NOMO-1 treated with dmso at 0.1 percent for 144 hours (cell line): ENCODE measurements around the gene ZFP57.

Source experiments
- DNase-seq: peaks from one replicate; lab custom pipeline; 2025; ENCODE audit not compliant: unreplicated experiment; lab: John Stamatoyannopoulos, UW

ZFP57 gene

DNA sequence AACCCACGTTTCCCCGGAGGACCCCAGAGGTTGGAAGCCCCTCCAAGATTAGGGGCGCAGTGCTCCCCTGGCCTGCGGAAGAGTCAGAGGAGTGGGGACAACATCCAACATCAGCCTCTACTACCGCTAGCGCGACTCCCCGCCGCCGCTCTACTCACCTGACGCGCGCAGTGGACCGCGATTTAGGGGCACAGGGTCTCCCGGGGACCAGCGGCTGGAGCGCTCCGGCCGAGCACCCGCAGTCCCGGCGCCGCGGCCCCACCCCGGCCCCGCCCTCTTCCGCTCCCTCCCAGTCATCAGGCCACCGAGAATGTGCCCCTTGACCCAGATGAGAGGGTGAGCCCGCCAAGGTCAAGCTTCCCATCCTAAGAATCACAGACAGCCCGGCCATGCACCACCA lies at the start of gene ZFP57:
Gene ZFP57 (minus strand): TSS at position 249 of the 400 bp plus-strand sequence. CDS start 4,149 bp downstream, outside the sequence.
- no peak for DNase-seq

DNA sequence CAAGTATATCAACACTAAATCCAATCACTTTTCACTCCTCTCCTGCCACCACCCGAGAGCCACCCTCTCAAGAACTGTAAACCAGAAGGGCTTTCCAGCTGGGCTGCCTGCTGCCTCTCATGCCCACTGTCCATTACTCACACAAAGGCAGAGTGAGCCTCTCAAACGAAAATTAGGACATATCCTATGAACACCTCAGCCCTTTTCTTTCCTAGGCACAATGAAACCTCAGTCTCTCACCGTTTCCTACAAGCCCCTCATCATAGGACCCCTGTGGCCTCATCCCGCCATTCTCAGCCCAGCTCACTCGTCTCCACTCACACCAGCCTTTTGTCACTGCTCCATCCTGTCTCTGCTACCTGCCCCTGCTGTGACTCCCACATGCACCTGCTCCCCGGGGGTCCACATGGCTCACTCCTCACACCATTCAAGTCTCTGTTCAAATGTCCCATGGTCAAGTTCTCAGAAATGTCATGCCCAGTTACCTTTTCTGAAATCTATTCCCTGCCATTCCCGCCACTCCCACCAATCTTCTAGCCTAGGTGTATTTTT lies 49.7 kb upstream of the ZFP57 start:
- DNase-seq = no peak

DNA sequence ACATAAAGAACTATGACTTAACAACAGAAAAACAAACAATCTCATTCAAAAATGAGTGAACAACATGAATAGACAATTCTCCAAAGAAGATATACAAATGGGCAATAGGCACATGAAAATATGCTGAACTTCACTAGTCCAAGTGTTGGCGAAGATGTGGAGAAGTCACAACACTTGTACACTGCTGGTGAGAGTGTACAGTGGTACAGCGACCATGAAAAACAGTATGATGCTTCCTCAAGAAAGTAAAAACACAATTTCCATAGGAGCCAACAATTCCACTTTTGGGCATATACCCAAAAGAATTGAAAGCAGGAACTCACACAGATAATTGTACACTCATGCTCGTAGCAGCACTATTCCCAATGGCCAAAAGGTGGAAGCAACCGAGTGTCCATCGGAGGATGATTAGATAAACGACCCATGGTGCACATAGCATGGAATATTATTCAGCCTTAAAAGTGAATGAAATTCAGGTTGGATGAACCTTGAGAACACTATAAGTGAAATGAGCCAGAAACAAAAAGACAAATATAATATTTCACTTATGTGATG lies 48.9 kb upstream of the ZFP57 start:
- no peak for DNase-seq

DNA sequence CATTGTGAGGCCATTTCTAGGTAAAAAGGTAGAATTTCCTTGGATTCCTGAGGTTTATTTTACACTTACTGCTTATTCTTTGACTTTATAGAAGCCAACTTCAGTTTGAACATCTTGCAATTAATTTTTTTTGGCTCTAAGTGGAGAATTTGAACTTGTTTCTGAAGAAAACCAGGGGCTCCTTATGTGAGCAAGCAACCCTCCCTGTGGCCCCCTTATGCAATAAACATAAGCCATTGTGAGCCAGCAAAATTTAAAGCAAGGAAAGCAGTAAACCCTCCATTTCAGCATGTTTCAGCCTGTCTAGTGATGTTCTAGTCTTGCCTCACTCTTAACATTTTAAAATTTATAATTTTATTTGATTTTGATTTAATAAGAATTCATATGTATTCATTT lies 47.9 kb upstream of the ZFP57 start:
- DNase-seq = no peak

DNA sequence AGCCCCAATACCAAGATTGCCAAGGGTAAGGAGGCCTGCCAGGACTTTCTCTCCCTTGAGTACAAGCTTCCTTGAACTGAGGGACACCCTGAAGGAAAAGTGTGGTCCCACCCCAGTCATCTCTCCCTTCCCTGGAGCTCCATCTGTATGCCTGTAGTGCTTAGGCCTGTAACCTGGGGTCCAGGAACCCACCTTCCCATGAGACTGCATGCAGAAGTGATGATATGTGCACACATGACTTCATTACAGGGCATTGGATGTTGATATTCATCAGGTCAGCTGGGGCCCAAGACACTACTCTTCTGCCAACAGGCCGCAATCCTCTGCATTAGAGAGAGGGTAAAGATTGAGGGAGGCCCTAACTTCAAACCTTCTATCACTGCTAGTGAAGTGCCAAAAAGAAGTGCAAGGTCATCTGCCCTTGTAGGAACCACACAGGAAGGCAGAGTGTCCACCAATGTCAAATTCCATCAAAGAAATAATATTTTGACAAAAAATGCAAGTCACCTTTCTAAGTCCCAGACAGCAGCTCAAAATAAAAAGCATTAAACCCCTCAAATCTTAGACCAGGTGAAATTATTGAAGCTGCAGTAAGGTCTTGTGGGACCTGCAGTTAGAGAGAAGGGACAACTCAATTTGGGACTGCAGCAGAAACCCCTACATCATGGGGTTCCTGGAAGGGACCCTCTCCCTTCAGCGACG lies 47.4 kb upstream of the ZFP57 start:
- no peak for DNase-seq

DNA sequence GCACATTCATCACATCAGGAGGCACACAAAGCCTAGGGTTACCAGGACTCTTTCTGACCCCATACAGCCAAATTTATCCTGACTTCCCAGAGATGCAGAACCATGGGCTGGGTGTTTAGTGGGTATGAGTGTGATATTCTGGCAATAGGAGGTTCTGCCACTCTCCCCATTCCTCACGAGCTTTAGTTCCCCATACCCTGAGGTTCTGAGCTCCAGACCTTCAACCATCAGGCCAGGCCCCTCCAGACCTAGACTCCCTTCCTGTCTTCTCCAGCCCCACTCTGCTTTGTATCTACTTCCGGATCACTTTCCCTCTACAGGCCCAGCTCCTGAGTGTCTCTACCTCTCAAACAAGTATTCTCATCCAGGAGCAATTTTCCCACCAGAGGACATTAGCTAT lies 46.7 kb upstream of the ZFP57 start:
- no peak for DNase-seq

DNA sequence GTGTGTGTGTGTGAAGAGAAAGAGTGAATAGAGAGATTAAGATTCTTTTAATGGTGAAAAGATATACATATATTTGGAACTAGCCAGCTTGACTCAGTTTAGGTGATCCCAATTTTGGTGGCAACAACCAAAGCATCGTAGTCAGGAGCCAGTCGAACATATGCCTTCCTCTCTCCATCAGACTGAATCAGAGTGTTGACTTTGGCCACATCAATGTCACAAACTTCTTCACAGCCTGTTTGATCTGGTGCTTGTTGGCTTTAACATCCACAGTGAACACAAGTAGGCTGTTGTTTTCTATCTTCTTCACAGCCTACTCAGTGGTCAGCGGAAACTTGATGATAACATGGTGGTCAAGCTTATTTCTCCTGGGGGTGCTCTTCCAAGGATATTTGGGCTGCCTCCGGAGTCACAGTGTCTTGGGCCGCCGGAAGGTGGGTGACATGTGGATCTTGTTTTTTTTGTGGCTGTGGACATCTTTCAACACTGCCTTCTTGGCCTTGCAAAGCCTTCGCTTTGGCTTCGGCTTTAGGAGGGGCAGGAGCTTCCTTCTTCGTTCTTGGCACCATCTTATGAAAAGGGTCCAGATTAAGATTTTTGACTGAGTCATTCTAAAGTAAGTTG lies 45.7 kb upstream of the ZFP57 start:
- DNase-seq = no peak

DNA sequence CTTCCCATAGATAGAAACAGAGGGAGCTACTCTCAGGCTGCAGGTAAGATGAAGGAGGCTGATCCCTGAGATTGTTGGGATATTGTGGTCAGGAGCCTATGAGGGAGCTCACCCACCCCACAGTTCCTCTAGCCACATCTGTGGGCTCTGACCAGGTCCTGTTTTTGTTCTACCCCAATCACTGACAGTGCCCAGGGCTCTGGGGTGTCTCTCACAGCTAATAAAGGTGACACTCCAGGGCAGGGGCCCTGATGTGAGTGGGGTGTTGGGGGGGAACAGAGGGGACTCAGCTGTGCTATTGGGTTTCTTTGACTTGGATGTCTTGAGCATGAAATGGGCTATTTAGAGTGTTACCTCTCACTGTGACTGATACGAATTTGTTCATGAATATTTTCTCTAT lies 45.0 kb upstream of the ZFP57 start:
- DNase-seq = no peak

DNA sequence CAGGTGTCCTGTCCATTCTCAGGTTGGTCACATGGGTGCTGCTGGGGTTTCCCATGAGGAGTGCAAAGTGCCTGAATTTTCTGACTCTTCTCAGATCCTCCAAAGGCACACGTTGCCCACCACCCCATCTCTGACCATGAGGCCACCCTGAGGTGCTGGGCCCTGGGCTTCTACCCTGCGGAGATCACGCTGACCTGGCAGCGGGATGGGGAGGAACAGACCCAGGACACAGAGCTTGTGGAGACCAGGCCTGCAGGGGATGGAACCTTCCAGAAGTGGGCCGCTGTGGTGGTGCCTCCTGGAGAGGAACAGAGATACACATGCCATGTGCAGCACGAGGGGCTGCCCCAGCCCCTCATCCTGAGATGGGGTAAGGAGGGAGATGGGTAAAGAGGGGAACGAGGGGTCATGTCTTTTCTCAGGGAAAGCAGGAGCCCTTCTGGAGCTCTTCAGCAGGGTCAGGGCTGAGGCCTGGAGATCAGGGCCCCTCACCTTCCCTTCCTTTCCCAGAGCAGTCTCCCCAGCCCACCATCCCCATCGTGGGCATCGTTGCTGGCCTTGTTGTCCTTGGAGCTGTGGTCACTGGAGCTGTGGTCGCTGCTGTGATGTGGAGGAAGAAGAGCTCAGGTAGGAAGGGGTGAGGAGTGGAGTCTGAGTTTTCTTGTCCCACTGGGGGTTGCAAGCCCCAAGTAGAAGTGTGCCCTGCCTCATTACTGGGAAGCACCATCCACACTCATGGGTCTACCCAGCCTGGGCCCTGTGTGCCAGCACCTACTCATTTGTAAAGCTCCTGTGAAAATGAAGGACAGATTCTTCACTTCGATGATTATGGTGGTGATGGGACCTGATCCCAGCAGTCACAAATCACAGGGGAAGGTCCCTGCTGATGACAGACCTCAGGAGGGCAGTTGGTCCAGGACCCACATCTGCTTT lies 44.3 kb upstream of the ZFP57 start:
- no peak for DNase-seq

DNA sequence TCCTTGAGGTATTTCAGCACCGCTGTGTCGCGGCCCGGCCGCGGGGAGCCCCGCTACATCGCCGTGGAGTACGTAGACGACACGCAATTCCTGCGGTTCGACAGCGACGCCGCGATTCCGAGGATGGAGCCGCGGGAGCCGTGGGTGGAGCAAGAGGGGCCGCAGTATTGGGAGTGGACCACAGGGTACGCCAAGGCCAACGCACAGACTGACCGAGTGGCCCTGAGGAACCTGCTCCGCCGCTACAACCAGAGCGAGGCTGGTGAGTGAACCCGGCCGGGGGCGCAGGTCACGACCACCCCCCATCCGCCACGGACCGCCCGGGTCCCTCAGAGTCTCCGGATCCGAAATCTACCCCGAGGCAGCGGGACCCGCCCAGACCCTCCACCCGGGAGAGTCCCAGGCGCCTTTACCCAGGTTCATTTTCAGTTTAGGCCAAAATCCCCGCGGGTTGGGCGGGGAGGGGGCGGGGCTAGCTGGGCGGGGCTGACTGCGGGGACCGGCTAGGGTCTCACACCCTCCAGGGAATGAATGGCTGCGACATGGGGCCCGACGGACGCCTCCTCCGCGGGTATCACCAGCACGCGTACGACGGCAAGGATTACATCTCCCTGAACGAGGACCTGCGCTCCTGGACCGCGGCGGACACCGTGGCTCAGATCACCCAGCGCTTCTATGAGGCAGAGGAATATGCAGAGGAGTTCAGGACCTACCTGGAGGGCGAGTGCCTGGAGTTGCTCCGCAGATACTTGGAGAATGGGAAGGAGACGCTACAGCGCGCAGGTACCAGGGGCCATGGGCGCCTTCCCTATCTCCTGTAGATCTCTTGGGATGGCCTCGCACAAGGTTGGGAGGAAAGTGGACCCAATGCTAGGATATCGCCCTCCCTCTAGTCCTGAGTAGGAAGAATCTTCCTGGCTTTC lies 43.0 kb upstream of the ZFP57 start:
- DNase-seq = no peak

DNA sequence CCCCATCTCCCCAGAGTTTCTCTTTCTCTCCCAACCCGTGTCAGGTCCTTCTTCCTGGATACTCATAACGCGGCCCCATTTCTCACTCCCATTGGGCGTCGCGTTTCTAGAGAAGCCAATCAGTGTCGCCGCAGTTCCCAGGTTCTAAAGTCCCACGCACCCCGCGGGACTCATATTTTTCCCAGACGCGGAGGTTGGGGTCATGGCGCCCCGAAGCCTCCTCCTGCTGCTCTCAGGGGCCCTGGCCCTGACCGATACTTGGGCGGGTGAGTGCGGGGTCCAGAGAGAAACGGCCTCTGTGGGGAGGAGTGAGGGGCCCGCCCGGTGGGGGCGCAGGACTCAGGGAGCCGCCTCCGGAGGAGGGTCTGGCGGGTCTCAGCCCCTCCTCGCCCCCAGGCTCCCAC lies 42.3 kb upstream of the ZFP57 start, which contains the start of gene HLA-F:
Gene HLA-F (plus strand): TSS at position 173 of the 404 bp plus-strand sequence. CDS start 30 bp downstream, at position 203.
- DNase-seq = peak; percentile 50

DNA sequence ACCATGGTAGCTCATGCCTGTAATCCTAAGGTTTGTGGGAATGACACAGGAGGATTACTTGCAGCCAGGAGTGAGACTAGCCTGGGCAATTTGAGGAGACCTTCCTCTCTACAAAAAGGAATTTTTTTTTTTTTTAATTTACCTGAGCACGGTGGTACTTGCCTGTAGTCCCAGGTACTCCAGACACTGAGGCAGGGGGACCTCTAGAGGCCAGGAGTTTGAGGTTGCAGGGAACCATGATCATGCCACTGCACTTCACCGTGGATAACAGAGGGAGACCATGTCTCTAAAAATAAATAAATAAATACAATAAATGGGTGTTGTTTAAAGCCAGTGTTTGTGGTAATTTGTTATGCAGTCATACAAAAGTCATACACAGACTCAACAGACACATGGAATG lies 39.9 kb upstream of the ZFP57 start:
- DNase-seq = no peak

DNA sequence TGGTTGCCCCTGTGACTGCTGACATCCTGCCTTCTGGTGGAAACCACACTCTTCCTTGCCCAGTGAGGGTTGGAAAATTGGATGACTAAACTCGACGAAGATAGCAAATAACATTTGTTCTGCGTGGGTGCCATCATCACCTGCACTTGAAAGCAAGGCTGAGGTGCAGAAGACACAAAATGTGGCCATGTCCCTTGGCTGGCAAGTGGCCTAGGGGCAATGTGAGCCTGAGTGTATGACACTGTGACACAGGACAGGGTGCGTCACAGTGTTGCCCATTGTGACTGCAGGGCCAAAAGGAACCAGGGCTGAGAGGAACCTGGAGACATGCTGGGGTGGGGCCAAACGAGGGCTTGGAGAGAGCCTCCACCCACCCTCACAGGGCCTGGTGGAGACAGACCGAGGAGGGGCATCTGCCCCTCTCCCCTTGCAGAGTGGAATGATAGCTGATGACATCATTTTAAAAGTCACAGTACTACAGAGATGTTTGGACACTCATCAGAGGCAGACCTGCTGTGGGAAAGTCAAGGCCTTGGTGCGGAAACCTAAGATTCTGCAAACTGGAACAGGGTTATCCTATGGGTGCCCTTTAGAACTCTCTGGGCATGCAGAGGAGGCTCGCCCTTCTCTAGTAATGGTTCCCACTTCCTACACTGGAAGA lies 29.5 kb upstream of the ZFP57 start:
- DNase-seq = no peak

DNA sequence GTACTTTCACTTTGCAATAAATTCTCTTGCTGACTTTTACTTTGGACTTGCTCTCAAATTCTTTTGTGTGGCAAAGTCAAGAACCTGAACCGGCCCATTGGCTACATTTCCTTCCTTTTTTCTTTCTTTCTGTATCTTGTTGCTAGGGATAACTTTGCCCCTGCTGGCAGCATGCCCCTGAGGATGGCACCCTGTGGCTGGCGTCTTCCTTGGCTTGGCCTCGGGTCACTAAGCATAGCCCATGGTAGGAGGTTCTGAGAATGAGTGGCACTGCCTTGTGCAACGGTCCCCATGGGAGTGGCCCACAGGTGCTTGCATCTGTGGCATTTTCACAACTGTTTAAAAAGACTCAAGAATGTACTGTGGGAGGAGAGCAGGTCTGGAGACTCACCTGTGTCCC lies 28.2 kb upstream of the ZFP57 start:
- no peak for DNase-seq

DNA sequence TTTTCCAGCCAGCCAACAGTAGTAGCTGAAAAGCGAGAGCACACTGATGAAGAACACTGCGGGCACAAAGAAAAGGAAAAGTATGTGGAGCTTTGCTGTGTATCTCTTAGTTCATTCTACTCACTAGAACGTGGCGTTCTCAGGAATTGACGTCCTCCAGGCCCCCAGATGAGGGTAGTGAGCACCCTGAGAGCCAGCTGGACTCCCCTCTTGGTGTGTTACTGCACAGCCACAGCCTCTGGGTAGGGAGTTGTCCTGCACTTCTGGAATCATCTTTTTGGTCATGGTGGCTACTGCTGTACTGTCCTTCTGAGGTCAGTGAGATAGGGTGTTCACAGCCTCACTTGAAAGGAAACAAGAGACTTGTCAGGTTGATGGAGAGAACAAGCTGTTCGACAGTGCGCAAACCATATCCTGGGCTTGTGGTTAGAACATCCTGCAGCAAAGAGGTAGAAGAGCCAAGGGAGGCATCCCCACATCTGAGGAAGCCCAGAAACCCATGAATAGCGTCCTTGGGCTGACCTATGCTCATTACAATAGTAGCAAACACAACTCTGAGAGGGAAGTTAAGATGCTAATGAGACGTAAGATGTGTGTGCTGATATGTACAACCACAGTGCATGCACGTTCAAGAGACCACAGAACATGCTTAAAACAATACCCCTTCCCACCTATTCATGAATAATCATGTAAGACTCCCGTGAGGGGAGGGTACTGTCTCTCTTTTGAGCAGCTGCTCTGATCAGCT lies 27.7 kb upstream of the ZFP57 start:
- DNase-seq = no peak

DNA sequence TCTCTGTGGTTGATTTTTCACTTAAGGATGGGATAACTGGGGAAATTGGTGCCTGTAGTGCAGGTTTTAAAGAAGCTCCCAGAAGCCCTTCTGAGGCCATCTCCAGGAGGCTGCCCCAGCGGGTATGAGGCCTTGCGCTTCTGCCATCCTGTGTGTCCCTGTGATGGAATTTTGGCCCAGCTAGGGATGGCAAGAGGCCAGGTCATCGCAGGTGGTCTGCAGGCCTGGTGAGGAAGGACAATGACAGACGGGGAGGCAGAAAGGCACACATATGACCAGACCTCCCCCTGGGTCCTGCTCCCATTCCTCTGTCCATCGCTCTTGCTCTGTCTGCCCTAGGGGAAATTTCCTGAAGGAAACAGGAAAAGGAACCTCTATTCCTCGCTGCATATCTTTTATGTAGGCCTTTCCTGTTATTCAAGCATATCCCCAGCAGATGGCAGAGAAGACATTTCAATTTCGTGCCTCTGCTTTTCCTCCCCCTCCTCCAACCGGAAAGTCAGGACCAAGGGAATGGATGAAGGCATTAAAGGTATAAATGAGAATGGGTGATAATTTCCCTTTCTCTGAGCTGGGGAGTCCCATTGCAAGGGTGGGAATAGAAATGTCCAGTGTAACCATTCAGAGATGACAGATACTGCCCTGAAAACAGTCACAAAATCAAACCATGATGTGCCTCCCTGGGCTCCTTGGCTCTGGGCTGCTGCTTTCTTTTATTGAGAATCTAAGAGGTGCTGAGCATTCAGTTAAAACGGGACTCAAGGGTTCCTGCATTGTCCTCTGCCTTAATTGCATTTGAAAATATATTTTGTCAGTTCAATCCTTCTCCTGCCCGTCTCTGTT lies 24.7 kb upstream of the ZFP57 start:
- no peak for DNase-seq

DNA sequence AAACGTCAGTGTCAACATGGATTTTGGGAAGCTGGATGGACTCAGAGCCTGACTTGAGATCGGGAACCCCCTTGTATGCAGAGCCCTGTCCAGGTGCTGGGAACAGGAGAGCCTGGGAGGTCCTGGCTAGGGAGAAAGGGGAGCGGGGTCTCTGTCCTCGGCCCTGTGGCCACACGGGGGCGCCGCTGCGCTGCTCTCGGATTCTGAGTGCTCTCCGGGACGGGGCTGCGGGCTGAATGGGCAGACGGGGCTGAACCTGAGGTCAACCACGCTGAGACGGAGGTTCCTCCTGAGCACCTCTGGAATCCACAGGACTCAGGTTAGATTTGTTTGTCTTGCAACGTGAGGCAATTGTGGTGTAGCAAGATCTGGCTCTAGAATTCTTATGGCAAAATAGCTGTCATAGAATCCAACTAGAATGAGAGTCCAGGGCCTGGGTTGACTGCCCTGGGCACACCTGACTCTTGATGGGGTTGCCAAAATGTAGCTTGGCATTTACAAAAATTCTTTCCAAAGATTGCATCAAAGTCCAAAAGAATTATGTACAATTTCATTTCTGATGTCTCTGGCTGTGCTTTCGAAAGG lies 21.7 kb upstream of the ZFP57 start:
- DNase-seq = peak; percentile 19
